ENCODE measurements around the gene ZCCHC14.
"Not testable (repeated sequence)": the region's sequence is repeated elsewhere in the genome, so short reads cannot be mapped to it uniquely, and the experiment has no call there.

ZCCHC14 gene

GRCh38 chr16:87374313-87374712 lies 118.5 kb downstream of the ZCCHC14 start:
- DNase-seq = no peak

GRCh38 chr16:87372305-87372704 lies 120.5 kb downstream of the ZCCHC14 start:
- no peak for DNase-seq

- no peak for DNase-seq
Observed at GRCh38 chr16:87371261-87371866, 121.5 kb downstream of the ZCCHC14 start.

GRCh38 chr16:87369796-87370719 lies 122.8 kb downstream of the ZCCHC14 start:
- no peak for DNase-seq

GRCh38 chr16:87369117-87369765 lies 123.6 kb downstream of the ZCCHC14 start:
- no peak for DNase-seq

GRCh38 chr16:87368029-87368770 lies 124.6 kb downstream of the ZCCHC14 start:
- DNase-seq = no peak

GRCh38 chr16:87367529-87367928 lies 125.3 kb downstream of the ZCCHC14 start:
- DNase-seq = no peak

GRCh38 chr16:87366930-87367329 lies 125.9 kb downstream of the ZCCHC14 start:
- no peak for DNase-seq

GRCh38 chr16:87366288-87366687 lies 126.5 kb downstream of the ZCCHC14 start:
- no peak for DNase-seq

- DNase-seq = no peak
Observed at GRCh38 chr16:87365021-87365713, 127.7 kb downstream of the ZCCHC14 start.

- DNase-seq = no peak
Observed at GRCh38 chr16:87363771-87364455, 128.9 kb downstream of the ZCCHC14 start.

- not testable (repeated sequence) for DNase-seq
Observed at GRCh38 chr16:87362828-87363559, 129.8 kb downstream of the ZCCHC14 start.

GRCh38 chr16:87361916-87362619 lies 130.8 kb downstream of the ZCCHC14 start:
- no peak for DNase-seq

GRCh38 chr16:87360862-87361610 lies 131.8 kb downstream of the ZCCHC14 start:
- DNase-seq = no peak

GRCh38 chr16:87359121-87359520 lies 133.7 kb downstream of the ZCCHC14 start:
- no peak for DNase-seq

GRCh38 chr16:87358696-87359095 lies 134.1 kb downstream of the ZCCHC14 start:
- DNase-seq = no peak

- no peak for DNase-seq
Observed at GRCh38 chr16:87358250-87358649, 134.6 kb downstream of the ZCCHC14 start.

GRCh38 chr16:87356491-87356853 lies 136.4 kb downstream of the ZCCHC14 start:
- DNase-seq = no peak

All from CD4-positive, alpha-beta T cell treated with Interleukin-21 for 1 hour (primary cell).